Measurements from ENCODE around the gene KIF26A. TPM values are rescaled to one million over a fixed set of nuclear protein-coding genes. Genes with fewer than 3 reads are reported as not detected.
"Not testable (repeated sequence)": the region's sequence is repeated elsewhere in the genome, so short reads cannot be mapped to it uniquely, and the experiment has no call there.

KIF26A gene
- total RNA-seq, 1 donor from 2014 or later: 10.4 TPM

- peak; percentile 50 for ATAC-seq
- intact Hi-C loops (cut with DNase I): no loop called here
- no peak for DNase-seq (ENCODE audit: low spot score)
Measured at GRCh38 chr14:104149617-104150135, 11.3 kb downstream of the KIF26A start.

- DNase-seq (ENCODE audit: low spot score) (no peak), ATAC-seq (peak; percentile 54)
- intact Hi-C loops (cut with DNase I): no loop called here
Measured at GRCh38 chr14:104150136-104151025, 12.0 kb downstream of the KIF26A start.

GRCh38 chr14:104151026-104151381, 12.6 kb downstream of the KIF26A start:
- DNase-seq (ENCODE audit: low spot score) (no peak), ATAC-seq (no peak)
- intact Hi-C loops (cut with DNase I): no loop called here

- ATAC-seq: no peak
- no peak for DNase-seq (ENCODE audit: low spot score)
Measured at GRCh38 chr14:104151566-104152245, 13.3 kb downstream of the KIF26A start.

GRCh38 chr14:104152246-104152575, 13.8 kb downstream of the KIF26A start:
- DNase-seq (ENCODE audit: low spot score) (no peak), ATAC-seq (no peak)
- intact Hi-C loops (cut with DNase I): no loop called here

More at GRCh38 chr14:104151566-104152245, 13.3 kb downstream of the KIF26A start:
- intact Hi-C loops (cut with DNase I): no loop called here

GRCh38 chr14:104152686-104153393, 14.5 kb downstream of the KIF26A start:
- DNase-seq (ENCODE audit: low spot score) (no peak), ATAC-seq (no peak)
- intact Hi-C loops (cut with DNase I): no loop called here

- ATAC-seq; intact Hi-C loops (cut with DNase I); DNase-seq (ENCODE audit: low spot score): not testable (repeated sequence)
Measured at GRCh38 chr14:104153394-104153755, 15.0 kb downstream of the KIF26A start.

GRCh38 chr14:104154246-104154645, 15.9 kb downstream of the KIF26A start:
- ATAC-seq: no peak

GRCh38 chr14:104155513-104155912, 17.1 kb downstream of the KIF26A start:
- DNase-seq (ENCODE audit: low spot score) (no peak), ATAC-seq (no peak)
- intact Hi-C loops (cut with DNase I): no loop called here

More at GRCh38 chr14:104154246-104154645, 15.9 kb downstream of the KIF26A start:
- intact Hi-C loops (cut with DNase I): no loop called here
- DNase-seq (ENCODE audit: low spot score): no peak

- ATAC-seq (no peak), DNase-seq (ENCODE audit: low spot score) (no peak)
- intact Hi-C loops (cut with DNase I): no loop called here
Measured at GRCh38 chr14:104156142-104156541, 17.8 kb downstream of the KIF26A start.

- intact Hi-C loops (cut with DNase I): no loop called here
- ATAC-seq (no peak), DNase-seq (ENCODE audit: low spot score) (no peak)
Measured at GRCh38 chr14:104157016-104157928, 18.9 kb downstream of the KIF26A start.

- no peak for DNase-seq (ENCODE audit: low spot score)
- no peak for ATAC-seq
- intact Hi-C loops (cut with DNase I): no loop called here
Measured at GRCh38 chr14:104158827-104159798, 20.7 kb downstream of the KIF26A start.

- intact Hi-C loops (cut with DNase I): no loop called here
Measured at GRCh38 chr14:104159990-104160389, 21.6 kb downstream of the KIF26A start.

GRCh38 chr14:104161602-104162367, 23.4 kb downstream of the KIF26A start:
- ATAC-seq (no peak), DNase-seq (ENCODE audit: low spot score) (no peak)
- intact Hi-C loops (cut with DNase I): no loop called here

More at GRCh38 chr14:104159990-104160389, 21.6 kb downstream of the KIF26A start:
- ATAC-seq (no peak), DNase-seq (ENCODE audit: low spot score) (no peak)

- intact Hi-C loops (cut with DNase I): no loop called here
- ATAC-seq (no peak), DNase-seq (ENCODE audit: low spot score) (no peak)
Measured at GRCh38 chr14:104162495-104162894, 24.1 kb downstream of the KIF26A start.

- intact Hi-C loops (cut with DNase I): no loop called here
- DNase-seq (ENCODE audit: low spot score): no peak
- ATAC-seq: no peak
Measured at GRCh38 chr14:104163541-104163940, 25.2 kb downstream of the KIF26A start.

GRCh38 chr14:104164041-104164440, 25.7 kb downstream of the KIF26A start:
- intact Hi-C loops (cut with DNase I): no loop called here
- no peak for ATAC-seq

More at GRCh38 chr14:104164041-104164440, 25.7 kb downstream of the KIF26A start:
- no peak for DNase-seq (ENCODE audit: low spot score)

Measured in sciatic nerve (tissue), 2 donors.